Prostate gland (tissue), 2 donors: Measurements from ENCODE around the gene MRLN.

ENCODE experiments used
- POLR2A ChIP-seq: fragments of 450-650 bp; IDR thresholded peaks from one replicate; pipeline ENCODE4 v1.6.1; 2016; ENCODE audit warnings: antibody characterized with exemption, mild to moderate bottlenecking
- POLR2AphosphoS5 ChIP-seq: sonication (generic); formaldehyde crosslinking; IDR thresholded peaks from one replicate; pipeline ENCODE4 v1.6.1; 2017; ENCODE audit warnings: antibody characterized with exemption
- TF ChIP-seq, protein P1 (sequence below), 4 experiments: fragments of 200-600 bp in 2 of 4; fragments of 450-650 bp in 2 of 4; sonication (generic) in 2 of 4; IDR thresholded peaks; 1 replicate in 3 of 4; 2 replicates in 1 of 4; pipeline ENCODE4 v1.5.1; 2016 to 2019; ENCODE audit warnings: antibody characterized with exemption in 4 of 4, mild to moderate bottlenecking in 2 of 4, moderate library complexity in 2 of 4

DNA sequence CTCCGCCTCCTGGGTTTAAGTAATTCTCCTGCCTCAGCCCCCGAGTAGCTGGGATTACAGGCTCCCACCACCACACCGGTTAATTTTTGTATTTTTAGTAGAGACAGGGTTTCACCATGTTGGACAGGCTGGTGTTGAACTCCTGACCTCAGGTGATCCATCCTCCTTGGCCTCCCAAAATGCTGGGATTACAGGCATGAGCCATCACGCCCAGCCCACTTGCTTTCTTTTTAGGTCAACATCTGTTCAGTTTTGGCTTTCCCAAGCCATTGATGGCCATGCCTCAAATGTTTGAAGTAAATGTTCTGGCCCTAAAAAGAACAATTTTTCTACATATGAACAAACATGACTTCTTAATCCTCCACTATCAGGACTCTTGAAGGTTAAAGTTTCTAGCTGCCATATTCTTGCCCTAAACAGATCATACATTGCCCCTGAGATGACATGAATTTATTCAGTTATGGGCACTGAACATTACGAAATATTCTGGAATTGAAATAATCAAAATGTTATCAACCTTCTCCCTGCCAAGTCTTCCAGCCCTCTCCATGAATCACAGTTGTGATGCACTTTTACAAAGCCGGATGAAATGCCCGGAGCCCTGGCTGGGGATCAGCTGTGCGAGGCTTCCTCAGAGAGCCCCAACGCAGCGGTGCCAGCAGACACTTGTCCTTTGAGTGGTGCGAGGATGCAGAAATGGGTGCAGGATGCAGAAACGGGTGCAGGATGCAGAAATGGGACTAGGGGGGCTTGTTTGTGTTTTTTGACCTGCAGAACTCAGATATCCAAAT is 2.9 kb downstream of the MRLN start:
- TF ChIP-seq, protein P1, sequence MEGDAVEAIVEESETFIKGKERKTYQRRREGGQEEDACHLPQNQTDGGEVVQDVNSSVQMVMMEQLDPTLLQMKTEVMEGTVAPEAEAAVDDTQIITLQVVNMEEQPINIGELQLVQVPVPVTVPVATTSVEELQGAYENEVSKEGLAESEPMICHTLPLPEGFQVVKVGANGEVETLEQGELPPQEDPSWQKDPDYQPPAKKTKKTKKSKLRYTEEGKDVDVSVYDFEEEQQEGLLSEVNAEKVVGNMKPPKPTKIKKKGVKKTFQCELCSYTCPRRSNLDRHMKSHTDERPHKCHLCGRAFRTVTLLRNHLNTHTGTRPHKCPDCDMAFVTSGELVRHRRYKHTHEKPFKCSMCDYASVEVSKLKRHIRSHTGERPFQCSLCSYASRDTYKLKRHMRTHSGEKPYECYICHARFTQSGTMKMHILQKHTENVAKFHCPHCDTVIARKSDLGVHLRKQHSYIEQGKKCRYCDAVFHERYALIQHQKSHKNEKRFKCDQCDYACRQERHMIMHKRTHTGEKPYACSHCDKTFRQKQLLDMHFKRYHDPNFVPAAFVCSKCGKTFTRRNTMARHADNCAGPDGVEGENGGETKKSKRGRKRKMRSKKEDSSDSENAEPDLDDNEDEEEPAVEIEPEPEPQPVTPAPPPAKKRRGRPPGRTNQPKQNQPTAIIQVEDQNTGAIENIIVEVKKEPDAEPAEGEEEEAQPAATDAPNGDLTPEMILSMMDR (IDR thresholded peaks at IDR 0.05) = no peak
- TF ChIP-seq POLR2AphosphoS5 = no peak
- TF ChIP-seq POLR2A = no peak
